ENCODE measurements around the gene ARHGEF5. TPM values are rescaled to one million over a fixed set of nuclear protein-coding genes. Genes with fewer than 3 reads are reported as not detected.

ARHGEF5 gene
- total and polyA plus RNA-seq, 10 of the 15 experiments (the other 5 are each of a cell fraction or from before 2014, with no cell fraction given), result 1.6 to 17.2 (median 7.8) TPM

GRCh38 chr7:144410441-144410840, 55.2 kb downstream of the ARHGEF5 start:
- no TSS peak for BruUV-seq (replicated peaks)
- Histone ChIP-seq H3K27me3 (replicated peaks in 1 of 2; ENCODE audit: control insufficient read depth in 2 of 2, insufficient read depth in 2 of 2, low read length in 1 of 2) (no peaks in the 10 kb centered on the region), H3K27ac (ENCODE audit: control insufficient read depth, insufficient read depth) (no peak overlapping the region), H3K4me2 (ENCODE audit: control insufficient read depth, insufficient read depth) (no peak overlapping the region), H4K20me1 (ENCODE audit: control insufficient read depth, insufficient read depth) (no peaks in the 10 kb centered on the region), H3K9ac (ENCODE audit: control insufficient read depth, insufficient read depth, low read length) (no peak overlapping the region), H3K4me3 (no peak overlapping the region), H3K9me3 (replicated peaks; ENCODE audit: control insufficient read depth, insufficient read depth, low read length) (no peaks in the 10 kb centered on the region), H2AFZ (ENCODE audit: control insufficient read depth, low read depth, low read length) (no peak overlapping the region), H3K4me1 (ENCODE audit: control insufficient read depth, insufficient read depth, low read length) (no peaks in the 10 kb centered on the region), H3K79me2 (ENCODE audit: control insufficient read depth, insufficient read depth, low read length) (no peaks in the 10 kb centered on the region), H3K36me3 (ENCODE audit: control insufficient read depth in 2 of 2, insufficient read depth in 2 of 2, low read length in 1 of 2) (no peaks in the 10 kb centered on the region)
- DNase-seq (ENCODE audit: low read depth, low spot score) (no peak), ATAC-seq (no peak), FAIRE-seq (no peak)
- in situ Hi-C loops (cut with MboI), result no loop called here
- CTCF ChIA-PET, result interaction anchor here (1.3 to 1.6 kb wide), 2 partner anchors 17 to 19 kb away, joined by 6 to 8 read pairs; no protein-coding TSS in a partner anchor
- 10% methylated on average over 4 of the region's 4 CpGs for WGBS (ENCODE audit: insufficient coverage, insufficient replicate concordance, low lambda C conversion rate, missing lambda C conversion rate)
- SMC1A ChIA-PET (ENCODE audit: uncharacterized antibody, unreplicated experiment), result interaction anchor here (1.3 to 1.4 kb wide), 3 partner anchors 8 to 27 kb away, joined by 3 read pairs; no protein-coding TSS in a partner anchor
- RAD21 ChIA-PET (ENCODE audit: unreplicated experiment), result no interaction called here
- intact Hi-C loops (cut with micrococcal nuclease; ENCODE audit: unreplicated experiment), result no loop called here
- POLR2A ChIA-PET, result no interaction called here
- no peak for TF ChIP-seq SRF (IDR thresholded peaks at IDR 0.05; ENCODE audit: low read depth in 2 of 2, low read length in 2 of 2)
- no peak for TF ChIP-seq ATF3 (IDR thresholded peaks at IDR 0.05; ENCODE audit: borderline replicate concordance, extremely low read depth, low read depth, low read length)
- TF ChIP-seq POLR2A (IDR thresholded peaks at IDR 0.05; ENCODE audit: low read depth, low read length), result no peak
- TF ChIP-seq NR2C2 (IDR thresholded peaks at IDR 0.05; ENCODE audit: borderline replicate concordance, control insufficient read depth, insufficient read length, low read depth), result no peak
- no peak for TF ChIP-seq ZBTB40 (IDR thresholded peaks at IDR 0.05; ENCODE audit: borderline replicate concordance)
- no peak for TF ChIP-seq PBX3 (IDR thresholded peaks at IDR 0.05; ENCODE audit: insufficient replicate concordance, low read depth, low read length)
- TF ChIP-seq PAX5 (IDR thresholded peaks at IDR 0.05; ENCODE audit: borderline replicate concordance, low read depth, low read length), result no peak
- TF ChIP-seq IKZF2 (IDR thresholded peaks at IDR 0.05), result no peak
- TF ChIP-seq HDAC2 (IDR thresholded peaks at IDR 0.05), result no peak
- TF ChIP-seq HDGF (IDR thresholded peaks at IDR 0.05), result no peak
- no peak for TF ChIP-seq CBFB (IDR thresholded peaks at IDR 0.05; ENCODE audit: low read depth)
- no peak for TF ChIP-seq NBN (IDR thresholded peaks at IDR 0.05)
- no peak for TF ChIP-seq EGR1 (IDR thresholded peaks at IDR 0.05; ENCODE audit: borderline replicate concordance in 1 of 2, low read depth in 2 of 2, low read length in 2 of 2)
- TF ChIP-seq ZZZ3 (IDR thresholded peaks at IDR 0.05; ENCODE audit: control insufficient read depth, insufficient read length, low read depth), result no peak
- TF ChIP-seq SMAD1 (IDR thresholded peaks at IDR 0.05; ENCODE audit: low read depth, partially characterized antibody), result no peak

Data from GM12878 (cell line).